PFSK-1 (cell line): Measurements from ENCODE around the gene EIF2A.

Experiments used
- FOXP2 ChIP-seq: optimal IDR thresholded peaks from 2 replicates; pipeline ENCODE3; 2011; ENCODE audit warnings: borderline replicate concordance, control low read depth, inconsistent platforms; ENCODE audit not compliant: insufficient read depth; ENCODE audit errors: extremely low read length, extremely low read depth
- POLR2AphosphoS5 ChIP-seq: IDR thresholded peaks from 2 replicates; pipeline ENCODE4 v1.6.1; 2012; ENCODE audit warnings: low read depth, mild to moderate bottlenecking, control low read depth, low read length, moderate library complexity
- REST ChIP-seq, 2 experiments: IDR thresholded peaks; 2 replicates each; pipeline versions ENCODE4 v1.6.1 to v1.8.0; 2011 to 2012; ENCODE audit warnings: low read depth in 2 of 2, low read length in 2 of 2, control low read depth in 1 of 2, inconsistent platforms in 1 of 2, mild to moderate bottlenecking in 1 of 2, moderate library complexity in 1 of 2; ENCODE audit not compliant: insufficient read depth in 1 of 2
- SIN3A ChIP-seq: IDR thresholded peaks from 2 replicates; pipeline ENCODE4 v1.6.1; 2012; ENCODE audit warnings: mild to moderate bottlenecking, low read length, moderate library complexity, borderline replicate concordance; ENCODE audit not compliant: insufficient read depth
- TAF1 ChIP-seq: IDR thresholded peaks from 2 replicates; pipeline ENCODE4 v1.6.1; 2012; ENCODE audit warnings: low read length, control low read depth, borderline replicate concordance; ENCODE audit not compliant: insufficient read depth

The EIF2A gene

GRCh38 chr3:150508401-150508800, 38.2 kb upstream of the EIF2A start:
- no peak for TF ChIP-seq SIN3A
- TF ChIP-seq FOXP2: no peak
- TF ChIP-seq TAF1: no peak
- TF ChIP-seq POLR2AphosphoS5: no peak
- TF ChIP-seq REST (IDR thresholded peaks at IDR 0.05; ENCODE audit: insufficient read depth in 1 of 2, low read depth in 2 of 2, low read length in 2 of 2): no peak

- TF ChIP-seq TAF1: no peak
- no peak for TF ChIP-seq POLR2AphosphoS5
- no peak for TF ChIP-seq FOXP2
Observed at GRCh38 chr3:150509780-150510179, 36.8 kb upstream of the EIF2A start.

- no peak for TF ChIP-seq TAF1
- no peak for TF ChIP-seq SIN3A
- TF ChIP-seq POLR2AphosphoS5: no peak
- no peak for TF ChIP-seq REST (IDR thresholded peaks at IDR 0.05; ENCODE audit: insufficient read depth in 1 of 2, low read depth in 2 of 2, low read length in 2 of 2)
- no peak for TF ChIP-seq FOXP2
Observed at GRCh38 chr3:150511122-150511821, 35.3 kb upstream of the EIF2A start.

GRCh38 chr3:150515210-150515609, 31.4 kb upstream of the EIF2A start:
- TF ChIP-seq SIN3A (no peak), TAF1 (no peak), FOXP2 (no peak)

- TF ChIP-seq REST (IDR thresholded peaks at IDR 0.05; ENCODE audit: insufficient read depth in 1 of 2, low read depth in 2 of 2, low read length in 2 of 2) (no peak), FOXP2 (no peak), SIN3A (no peak), TAF1 (no peak), POLR2AphosphoS5 (no peak)
Observed at GRCh38 chr3:150519026-150519425, 27.6 kb upstream of the EIF2A start.

- TF ChIP-seq POLR2AphosphoS5 (no peak), FOXP2 (no peak), TAF1 (no peak), SIN3A (no peak), REST (IDR thresholded peaks at IDR 0.05; ENCODE audit: insufficient read depth in 1 of 2, low read depth in 2 of 2, low read length in 2 of 2) (no peak)
Observed at GRCh38 chr3:150520408-150520807, 26.2 kb upstream of the EIF2A start.
